GM12891 (cell line): ENCODE results near the gene EIF5.

ENCODE experiments used
- POLR2A ChIP-seq: IDR thresholded peaks from 2 replicates; pipeline ENCODE4 v1.6.1; 2011; ENCODE audit warnings: low read depth, low read length, control low read depth
- POLR2AphosphoS5 ChIP-seq: IDR thresholded peaks from 2 replicates; pipeline ENCODE4 v1.6.1; 2011; ENCODE audit warnings: low read depth, low read length, control low read depth
- SPI1 ChIP-seq: IDR thresholded peaks from 2 replicates; pipeline ENCODE4 v1.6.1; 2011; ENCODE audit warnings: low read depth, low read length, control low read depth
- TAF1 ChIP-seq: IDR thresholded peaks from 2 replicates; pipeline ENCODE4 v1.6.1; 2011; ENCODE audit warnings: low read depth, low read length, control low read depth

- TF ChIP-seq POLR2AphosphoS5 (no peak), POLR2A (no peak), SPI1 (no peak), TAF1 (no peak)
Observed at GRCh38 chr14:103386713-103387329, 52.8 kb downstream of the EIF5 start.
